K562 (cell line): ENCODE measurements around the gene CTAGE1. TPM values are rescaled to one million over a fixed set of nuclear protein-coding genes. Genes with fewer than 3 reads are reported as not detected.

Experiments
- AFF1 ChIP-seq, 2 experiments: fragments of 450-650 bp; IDR thresholded peaks; 2 replicates each; pipeline ENCODE4 v1.6.1; 2018; ENCODE audit warnings: mild to moderate bottlenecking in 2 of 2, low read depth in 1 of 2; ENCODE audit not compliant: partially characterized antibody in 2 of 2
- ATF6 ChIP-seq: sonication (generic); formaldehyde crosslinking; IDR thresholded peaks from 2 replicates; pipeline ENCODE4 v1.4.0; 2020; ENCODE audit warnings: mild to moderate bottlenecking, missing genetic modification reagents
- CEBPB ChIP-seq: fragments of 450-650 bp; IDR thresholded peaks from 2 replicates; pipeline ENCODE4 v1.6.1; 2016; ENCODE audit warnings: missing genetic modification characterization, missing compliant biosample characterization
- E2F6 ChIP-seq, 2 experiments: IDR thresholded peaks; 2 replicates each; pipeline ENCODE4 v1.6.1; 2011; ENCODE audit warnings: borderline replicate concordance in 1 of 2, control low read depth in 1 of 2, low read depth in 1 of 2, low read length in 1 of 2, mild to moderate bottlenecking in 1 of 2, mixed read lengths in 1 of 2, moderate library complexity in 1 of 2; ENCODE audit not compliant: insufficient read depth in 1 of 2, insufficient read length in 1 of 2, poor library complexity in 1 of 2, severe bottlenecking in 1 of 2; ENCODE audit errors: extremely low read depth in 1 of 2
- ELF4 ChIP-seq: fragments of 450-650 bp; formaldehyde crosslinking; IDR thresholded peaks from 2 replicates; pipeline ENCODE4 v1.4.0; 2022; ENCODE audit warnings: missing genetic modification characterization
- GTF2A2 ChIP-seq: IDR thresholded peaks from 2 replicates; pipeline ENCODE4 v1.6.1; 2016; ENCODE audit warnings: mild to moderate bottlenecking, missing genetic modification characterization, missing compliant biosample characterization
- HCFC1 ChIP-seq: IDR thresholded peaks from 2 replicates; pipeline ENCODE4 v1.6.1; 2012; ENCODE audit warnings: low read depth, low read length, improper control_type of control experiment
- HNRNPUL1 ChIP-seq: fragments of 200-400 bp; formaldehyde crosslinking; IDR thresholded peaks from 2 replicates; pipeline ENCODE4 v1.6.1; 2017; ENCODE audit warnings: low read length
- JUNB ChIP-seq: fragments of 450-650 bp; formaldehyde crosslinking; conservative IDR thresholded peaks from 2 replicates; pipeline ENCODE4 v1.4.0; 2020; ENCODE audit warnings: mild to moderate bottlenecking
- L3MBTL2 ChIP-seq: fragments of 450-650 bp; IDR thresholded peaks from 2 replicates; pipeline ENCODE4 v1.6.1; 2016; ENCODE audit warnings: mild to moderate bottlenecking, moderate library complexity
- MLLT1 ChIP-seq, 2 experiments: fragments of 450-650 bp; IDR thresholded peaks; 2 replicates each; pipeline ENCODE4 v1.6.1; 2016
- NBN ChIP-seq: fragments of 450-650 bp; IDR thresholded peaks from 2 replicates; pipeline ENCODE4 v1.6.1; 2016; ENCODE audit warnings: low read depth, mild to moderate bottlenecking
- RFX7 ChIP-seq: fragments of 250-450 bp; sonication (Bioruptor Pico); IDR thresholded peaks from 2 replicates; pipeline ENCODE4 v1.5.1; 2021; ENCODE audit warnings: mild to moderate bottlenecking
- SREBF2 ChIP-seq: sonication (generic); formaldehyde crosslinking; IDR thresholded peaks from 2 replicates; pipeline ENCODE4 v1.4.0; 2020; ENCODE audit warnings: mild to moderate bottlenecking, missing genetic modification reagents
- ZBTB12 ChIP-seq: fragments of 250-450 bp; sonication (Bioruptor Pico); IDR thresholded peaks from 2 replicates; pipeline ENCODE4 v1.4.0; 2020
- ZNF212 ChIP-seq: fragments of 450-650 bp; formaldehyde crosslinking; IDR thresholded peaks from 2 replicates; pipeline ENCODE4 v1.4.0; 2020; ENCODE audit warnings: mild to moderate bottlenecking
- polyA plus RNA-seq, 8 experiments: library from polyadenylated mRNA; depleted of rRNA in 4 of 8; stranded (reverse) in 5 of 8; unstranded in 3 of 8; fragments of >200 nt; fragmentation: Nextera tagmentation in 2 of 8; fragmentation: Illumina TruSeq in 1 of 8; extraction: Ambion mirVana in 2 of 8; extraction: Trizol in 1 of 8; gene quantifications; 2 replicates each; pipeline versions ENCODE4 v1.2.1 to v1.2.3, GENCODE V29; 2011 to 2014; ENCODE audit warnings: inconsistent platforms in 1 of 8, missing spikeins in 1 of 8
- total RNA-seq, 7 experiments: library from RNA; depleted of rRNA in 6 of 7; stranded (reverse); fragments of >200 nt in 6 of 7; fragmentation: Illumina TruSeq in 2 of 7; extraction: Trizol in 2 of 7; gene quantifications; 2 replicates each; pipeline versions ENCODE4 v1.2.1 to v1.2.3, GENCODE V29; 2011 to 2021; ENCODE audit warnings: low replicate concordance in 1 of 7

Gene CTAGE1
- total and polyA plus RNA-seq, 9 of the 15 experiments (the other 6 are each of a cell fraction or from before 2014, with no cell fraction given), result not detected

- TF ChIP-seq E2F6 (IDR thresholded peaks at IDR 0.05; ENCODE audit: borderline replicate concordance in 1 of 2, extremely low read depth in 1 of 2, insufficient read depth in 1 of 2, insufficient read length in 1 of 2, low read depth in 1 of 2, low read length in 1 of 2, poor library complexity in 1 of 2, severe bottlenecking in 1 of 2), result no peak
- no peak for TF ChIP-seq RFX7 (CRISPR knock-in tag)
- TF ChIP-seq CEBPB (tag), result no peak
- TF ChIP-seq AFF1 (IDR thresholded peaks at IDR 0.05; ENCODE audit: low read depth in 1 of 2, partially characterized antibody in 2 of 2), result no peak
- TF ChIP-seq ATF6, result no peak
- TF ChIP-seq L3MBTL2, result peak; percentile 34; the same call in 1 of the 2 replicates
- no peak for TF ChIP-seq GTF2A2 (tag)
- no peak for TF ChIP-seq ELF4 (CRISPR knock-in tag)
- no peak for TF ChIP-seq ZNF212 (CRISPR knock-in tag)
- peak; percentile 44 for TF ChIP-seq ZBTB12 (CRISPR knock-in tag)
- TF ChIP-seq JUNB, result 0 out of 2 replicates have a peak, but pooled peaks have one; percentile 9
- TF ChIP-seq HNRNPUL1, result no peak
- no peak for TF ChIP-seq MLLT1 (IDR thresholded peaks at IDR 0.05)
- TF ChIP-seq SREBF2 (CRISPR knock-in tag), result no peak
- no peak for TF ChIP-seq NBN
- no peak for TF ChIP-seq HCFC1
Observed at GRCh38 chr18:22432657-22433137, 15.0 kb upstream of the CTAGE1 start (continued).
